Hematopoietic multipotent progenitor cell treated with erythropoietin and hydrocortisone succinate and interleukin-3 and kit ligand, for 15 days (in vitro differentiated cells): Measurements from ENCODE around the gene CD2AP.
"Not testable (repeated sequence)": the region's sequence is repeated elsewhere in the genome, so short reads cannot be mapped to it uniquely, and the experiment has no call there.

Experiments used
- DNase-seq: peaks from one replicate; pipeline ENCODE4 v3.0.0-alpha.2; 2015; ENCODE audit warnings: low spot score

Gene CD2AP

DNA sequence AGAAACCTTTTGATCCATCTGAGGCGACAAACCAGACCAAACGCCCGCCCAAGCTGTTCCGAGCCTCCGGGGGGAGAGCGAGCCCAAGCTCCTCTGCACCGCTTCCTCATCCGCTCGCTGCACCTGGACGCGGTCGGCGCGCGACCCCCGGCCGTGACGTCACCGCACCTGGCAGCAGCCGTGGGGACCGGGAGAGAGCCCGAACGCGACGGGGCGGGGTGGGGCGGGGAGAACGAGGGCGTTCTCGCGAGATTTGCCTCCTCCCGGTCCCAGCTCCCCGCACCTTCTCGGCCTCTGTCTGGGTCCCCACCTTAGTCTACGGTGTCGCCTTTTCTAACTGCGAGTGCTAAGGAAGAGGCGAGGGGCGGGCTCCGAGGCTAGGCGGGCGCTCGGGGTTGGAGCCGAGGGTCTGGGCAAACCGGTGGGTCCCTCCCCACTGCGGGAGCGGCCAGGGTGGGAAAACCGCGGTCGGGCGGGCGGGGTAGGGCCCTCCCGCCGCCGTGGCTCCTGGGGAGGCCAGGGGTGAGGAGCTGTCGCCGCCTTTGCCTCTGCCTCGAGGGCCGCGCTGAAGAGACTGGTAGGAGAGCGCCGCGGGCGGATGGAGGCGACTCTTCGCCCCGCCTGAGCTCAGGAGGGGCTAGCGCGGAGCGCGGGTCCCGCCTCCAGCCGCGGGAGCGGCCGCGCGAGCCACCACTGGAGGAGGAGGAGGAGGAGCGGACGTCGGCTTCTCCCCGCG is at the start of gene CD2AP:
Gene CD2AP (plus strand): TSS at position 293 of the 736 bp plus-strand sequence. CDS start 456 bp downstream, outside the sequence.
- peak; percentile 90 for DNase-seq

DNA sequence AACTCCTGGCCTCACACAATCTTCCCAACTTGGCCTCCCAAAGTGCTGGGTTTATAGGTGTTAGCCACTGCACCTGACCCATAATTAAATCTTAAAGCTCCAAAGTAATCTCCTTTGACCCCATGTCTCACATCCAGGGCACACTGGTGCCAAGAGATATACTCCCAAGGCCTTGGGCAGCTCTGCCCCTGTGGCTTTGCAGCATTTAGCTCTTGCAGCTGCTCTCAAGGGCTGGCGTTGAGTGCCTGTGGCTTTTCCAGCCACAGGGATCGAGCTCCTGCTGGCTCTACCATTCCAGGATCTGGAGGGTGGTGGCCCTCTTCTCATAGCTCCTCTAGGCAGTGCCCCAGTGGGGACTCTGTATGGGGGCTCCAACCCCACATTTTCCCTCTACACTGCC is 49.3 kb upstream of the CD2AP start:
- no peak for DNase-seq

- DNase-seq = no peak
Observed at GRCh38 chr6:47428746-47429664, 48.6 kb upstream of the CD2AP start.

DNA sequence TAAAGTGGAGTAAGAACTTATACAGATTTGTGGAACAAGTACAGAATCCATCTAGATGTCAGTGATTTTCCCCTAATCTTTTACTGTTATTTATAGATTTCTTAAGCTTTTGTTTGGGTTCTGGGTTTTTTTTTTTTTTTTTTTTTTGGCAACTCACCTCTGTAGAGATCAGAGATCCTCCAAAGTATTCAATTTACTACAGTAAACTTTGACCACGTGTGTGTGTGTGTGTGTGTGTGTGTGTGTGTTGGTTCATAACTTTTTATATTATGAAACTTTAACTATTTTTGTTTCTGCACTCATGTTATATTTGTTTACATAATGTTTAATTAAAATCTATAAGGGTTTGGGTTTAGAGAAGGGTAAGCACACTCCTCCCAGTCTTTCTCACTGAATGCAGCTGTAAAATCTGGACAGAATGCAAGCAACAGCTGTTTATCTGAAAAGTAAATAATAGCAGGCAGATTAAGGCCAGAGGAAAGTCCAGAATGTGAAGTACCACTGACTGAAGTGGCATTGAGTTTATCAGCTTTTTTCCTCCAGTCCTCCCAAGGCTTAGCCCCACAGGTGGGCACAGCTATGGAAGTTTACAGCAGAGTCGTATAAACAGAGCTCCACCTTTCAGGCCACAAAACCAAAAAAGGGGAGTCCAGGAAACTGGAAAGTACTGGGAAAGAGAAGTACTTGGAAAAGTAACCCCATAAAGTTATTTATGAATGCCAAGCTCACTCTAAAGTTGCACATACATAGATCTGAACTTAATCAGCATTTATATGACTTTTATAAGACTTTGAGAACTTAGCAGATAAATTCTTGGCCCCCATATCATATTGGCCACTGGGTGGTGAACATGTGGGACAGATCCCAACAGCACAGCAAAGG is 43.0 kb upstream of the CD2AP start:
- DNase-seq = no peak

DNA sequence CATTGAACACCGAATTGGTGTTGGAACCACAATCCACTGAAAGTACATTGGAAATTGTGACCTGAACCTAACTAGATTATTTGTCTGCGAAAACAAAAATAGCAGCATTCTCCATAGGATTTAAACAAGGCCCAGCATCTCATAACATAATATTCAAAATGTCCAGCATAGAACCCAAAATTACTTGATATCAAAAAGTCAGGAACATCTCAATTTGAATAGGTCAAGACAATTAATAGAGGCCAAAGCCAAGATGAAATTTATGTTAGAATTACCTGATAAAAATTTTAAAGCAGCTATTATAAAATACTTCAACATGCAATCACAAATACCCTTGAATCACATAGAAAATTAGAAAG is 42.4 kb upstream of the CD2AP start:
- no peak for DNase-seq

DNA sequence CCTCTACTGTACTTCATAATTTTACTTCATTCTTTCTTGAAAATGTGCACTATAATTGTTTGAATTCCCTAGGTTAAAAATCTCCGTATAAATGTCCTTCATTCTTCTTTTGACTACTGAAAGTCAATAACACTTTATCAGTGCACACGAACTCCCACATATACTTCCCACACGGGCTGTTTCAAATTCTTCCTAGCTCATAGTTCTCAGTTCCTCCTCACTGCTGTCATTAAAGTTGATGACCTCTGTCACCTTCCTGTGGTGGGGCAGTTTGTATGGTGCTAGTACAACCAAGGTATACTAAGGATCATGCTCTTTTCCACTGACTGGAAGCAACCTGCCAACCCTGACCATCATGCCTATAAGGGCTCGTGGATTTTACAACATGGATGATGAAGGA is 40.0 kb upstream of the CD2AP start:
- no peak for DNase-seq

- no peak for DNase-seq
Observed at GRCh38 chr6:47438481-47439347, 38.9 kb upstream of the CD2AP start.

DNA sequence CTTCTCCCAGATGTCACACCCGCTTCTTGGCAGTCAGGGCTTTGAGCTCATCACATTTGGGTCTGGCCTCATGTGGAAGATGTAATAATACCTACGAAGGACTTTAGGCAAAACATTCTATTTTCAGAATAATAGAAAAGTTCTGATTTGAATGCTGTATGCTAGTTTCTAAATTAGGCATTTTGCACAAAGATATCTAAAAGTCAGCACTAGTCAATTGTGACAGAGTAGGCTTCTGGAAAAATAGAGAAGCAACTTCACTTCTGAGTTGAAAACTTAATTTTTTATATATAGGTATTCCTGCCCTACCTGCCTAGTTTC is 38.3 kb upstream of the CD2AP start:
- DNase-seq = no peak

DNA sequence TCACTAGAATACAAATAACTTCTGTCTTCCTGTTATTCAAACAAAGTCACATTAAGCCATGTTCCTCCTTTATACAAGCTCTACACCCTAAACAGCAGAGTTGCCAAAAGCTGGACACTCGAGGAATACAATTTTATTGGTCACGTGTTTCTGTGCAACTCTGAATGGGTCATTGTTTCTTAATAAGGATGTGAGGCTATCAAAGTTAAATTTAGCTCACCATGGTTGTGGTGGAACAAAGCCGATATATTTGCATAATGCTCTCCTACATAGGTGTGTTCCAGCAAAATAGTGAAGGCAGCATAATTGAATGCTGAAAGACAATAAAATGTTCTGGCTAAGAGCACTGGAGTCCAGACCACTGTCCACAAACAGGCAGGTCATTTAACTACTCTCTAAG is 36.9 kb upstream of the CD2AP start:
- no peak for DNase-seq

DNA sequence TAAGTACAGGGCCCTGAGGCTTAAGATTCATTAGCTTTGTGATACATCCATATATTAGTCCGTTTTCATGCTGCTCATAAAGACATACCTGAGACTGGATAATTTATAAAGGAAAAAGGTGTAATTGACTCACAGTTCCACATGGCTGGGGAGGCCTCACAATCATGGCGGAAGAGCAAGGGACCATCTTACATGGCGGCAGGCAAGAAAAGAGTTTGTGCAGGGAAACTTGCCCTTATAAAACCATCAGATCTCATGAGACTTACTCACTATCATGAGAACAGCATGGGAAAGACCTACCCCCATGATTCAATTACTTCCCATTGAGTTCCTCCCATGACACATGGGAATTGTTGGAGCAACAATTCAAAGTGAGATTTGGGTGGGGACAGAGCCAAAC is 32.6 kb upstream of the CD2AP start:
- not testable (repeated sequence) for DNase-seq

DNA sequence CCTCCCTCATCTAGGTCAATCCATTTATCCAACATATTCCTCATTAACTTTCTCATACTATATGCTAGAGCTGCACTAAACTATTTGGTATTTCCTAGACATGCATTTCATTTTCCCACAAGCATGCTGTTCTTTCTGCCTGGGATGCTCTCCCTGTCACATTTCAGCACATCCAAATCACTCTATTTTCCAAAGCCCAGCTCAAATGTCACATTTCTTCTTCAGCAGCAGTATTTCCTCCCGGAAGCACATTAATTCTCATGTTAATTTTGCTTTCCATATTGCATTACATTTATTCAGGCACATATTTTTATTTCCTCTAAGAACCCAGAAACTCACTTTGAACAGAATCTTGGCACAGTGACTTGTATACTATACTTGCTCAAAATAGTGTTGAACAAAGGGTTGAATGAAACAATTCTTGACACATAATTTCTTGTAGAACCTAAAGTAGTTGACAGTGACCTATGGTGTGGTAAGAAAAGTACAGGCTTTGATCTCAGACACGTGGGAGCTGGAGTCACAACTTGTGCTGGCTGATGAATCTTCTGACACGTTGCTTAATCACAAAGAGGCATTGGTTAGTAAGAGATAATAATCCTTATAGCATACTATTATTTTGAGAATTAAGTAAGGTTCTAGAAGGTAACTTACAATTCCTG is 30.8 kb upstream of the CD2AP start:
- DNase-seq = no peak

- DNase-seq = no peak
Observed at GRCh38 chr6:47447722-47448121, 29.9 kb upstream of the CD2AP start.

GRCh38 chr6:47451162-47451561 is 26.4 kb upstream of the CD2AP start:
- no peak for DNase-seq

GRCh38 chr6:47452899-47453298 is 24.7 kb upstream of the CD2AP start:
- DNase-seq = no peak

- no peak for DNase-seq
Observed at GRCh38 chr6:47453372-47453936, 24.1 kb upstream of the CD2AP start.

GRCh38 chr6:47454713-47455396 is 22.7 kb upstream of the CD2AP start:
- DNase-seq = no peak

DNA sequence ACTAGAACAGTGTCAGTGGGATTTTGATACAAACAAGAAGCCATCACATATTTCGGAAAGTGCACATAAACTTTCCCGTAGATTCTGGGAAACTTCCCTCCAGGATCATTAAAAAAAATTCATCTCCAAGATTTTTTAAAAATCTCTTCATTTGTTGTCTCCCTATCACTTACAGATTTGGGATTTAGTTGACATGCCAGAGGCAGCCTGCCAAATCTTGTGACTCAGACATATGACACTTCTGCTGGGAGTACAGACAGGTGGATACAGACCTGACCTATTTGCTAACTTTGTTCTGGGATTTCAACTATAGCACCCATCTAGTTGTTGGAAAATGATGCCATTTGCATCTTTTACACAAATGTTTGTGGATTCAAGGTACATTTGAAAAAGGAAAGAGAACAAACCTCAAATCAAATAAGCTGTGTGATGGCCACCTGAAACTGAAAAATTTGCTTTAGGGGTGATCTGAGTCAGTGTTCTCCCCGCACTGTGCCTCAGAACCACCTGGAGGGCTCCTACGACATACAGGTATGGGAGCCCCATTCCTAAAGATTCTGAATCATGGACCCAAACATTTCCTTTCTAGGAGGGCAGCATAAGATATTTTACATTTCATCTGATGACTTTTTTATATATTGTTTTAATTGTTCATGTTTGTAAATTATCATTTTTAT is 21.9 kb upstream of the CD2AP start:
- DNase-seq = no peak

- no peak for DNase-seq
Observed at GRCh38 chr6:47456536-47456975, 21.0 kb upstream of the CD2AP start.

DNA sequence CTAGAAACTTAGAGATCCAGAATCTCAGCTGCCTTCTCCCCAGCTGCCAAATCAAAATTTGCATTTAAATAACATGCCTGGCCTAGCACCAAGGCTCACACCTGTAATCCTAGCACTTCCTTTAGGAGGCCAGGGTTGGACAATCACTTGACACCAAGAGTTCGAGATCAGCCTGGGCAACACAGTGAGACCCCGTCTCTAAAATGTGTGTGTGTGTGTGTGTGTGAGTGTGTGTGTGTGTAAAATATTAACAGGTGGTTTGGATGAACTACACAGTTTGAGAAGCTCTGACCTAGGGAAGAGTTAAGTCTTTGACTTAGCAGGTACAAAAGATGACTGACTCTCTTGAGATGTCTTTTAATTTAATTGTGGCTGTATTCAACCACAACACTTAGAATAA is 20.2 kb upstream of the CD2AP start:
- no peak for DNase-seq
